T-cell (primary cell): ENCODE data around the gene CALML6. TPM values are rescaled to one million over a fixed set of nuclear protein-coding genes. Genes with fewer than 3 reads are reported as not detected.
"Not testable (repeated sequence)": the region's sequence is repeated elsewhere in the genome, so short reads cannot be mapped to it uniquely, and the experiment has no call there.

Experiments used
- ATAC-seq, 4 experiments: fragments of 200-7000 bp in 3 of 4; fragments of 150-1000 bp in 1 of 4; cut with Tn5 transposase; replicated peaks in 1 of 4; 1 replicate in 3 of 4; 2 replicates in 1 of 4; pipeline ENCODE4 v1.10.0; 2021; ENCODE audit warnings: moderate library complexity in 3 of 4, mild to moderate bottlenecking in 2 of 4, moderate number of reproducible peaks in 1 of 4
- CTCF ChIA-PET, 2 donors: fragments of 300-600 bp; sonication (Branson Sonifier 250); formaldehyde crosslinking; loops; one replicate each; lab custom pipeline; 2022; ENCODE audit warnings: antibody characterized with exemption in 2 of 2; lab: Charles Lee
- POLR2A ChIA-PET, 2 donors: fragments of 300-600 bp; sonication (Branson Sonifier 250); formaldehyde crosslinking; loops; one replicate each; lab custom pipeline; 2022; ENCODE audit warnings: antibody characterized with exemption in 2 of 2; lab: Charles Lee
- DNase-seq, 35 experiments: peaks; one replicate each; pipeline versions ENCODE4 v3.0.0 to v3.0.0-alpha.2; 2013 to 2023
- H3K27ac ChIP-seq: one replicate; pipeline ENCODE4 v1.5.1; 2013; ENCODE audit warnings: low read length
- H3K27me3 ChIP-seq, 2 experiments: replicated peaks in 1 of 2; 1 replicate in 1 of 2; 2 replicates in 1 of 2; pipeline versions ENCODE4 v1.6.1 to v1.7.0; 2013; ENCODE audit warnings: low read length in 1 of 2, mixed read lengths in 1 of 2; ENCODE audit not compliant: control insufficient read depth in 2 of 2, insufficient read depth in 2 of 2; ENCODE audit errors: extremely low read depth in 1 of 2
- H3K36me3 ChIP-seq, 2 donors: 1 replicate in 1 of 2; 2 replicates in 1 of 2; pipeline versions ENCODE4 v1.6.1 to v1.7.0; 2013; ENCODE audit warnings: low read length in 1 of 2; ENCODE audit not compliant: control insufficient read depth in 2 of 2, insufficient read depth in 1 of 2; ENCODE audit errors: extremely low read depth in 1 of 2
- H3K4me1 ChIP-seq, 2 experiments: 1 replicate in 1 of 2; 2 replicates in 1 of 2; pipeline versions ENCODE4 v1.6.1 to v1.7.0; 2013; ENCODE audit warnings: low read length in 2 of 2, mixed read lengths in 1 of 2; ENCODE audit not compliant: insufficient read depth in 2 of 2, control insufficient read depth in 1 of 2; ENCODE audit errors: extremely low read depth in 1 of 2
- H3K4me3 ChIP-seq, 2 donors: 1 replicate in 1 of 2; 2 replicates in 1 of 2; pipeline versions ENCODE4 v1.5.1 to v1.7.0; 2013; ENCODE audit warnings: mild to moderate bottlenecking in 2 of 2, low read length in 1 of 2, moderate library complexity in 1 of 2; ENCODE audit not compliant: control insufficient read depth in 1 of 2; ENCODE audit errors: extremely low read depth in 1 of 2
- H3K9me3 ChIP-seq: 2 replicates; pipeline ENCODE4 v1.7.0; 2013
- H3K27ac Mint-ChIP-seq, 2 donors: one replicate each; pipeline ENCODE4 v1.8.0; 2020 to 2021; ENCODE audit warnings: mild to moderate bottlenecking in 2 of 2, mixed read lengths in 2 of 2
- H3K27me3 Mint-ChIP-seq, 2 donors: one replicate each; pipeline ENCODE4 v1.8.0; 2021 to 2022; ENCODE audit warnings: mixed read lengths in 2 of 2
- H3K36me3 Mint-ChIP-seq: one replicate; pipeline ENCODE4 v1.8.0; 2021; ENCODE audit warnings: mixed read lengths
- H3K4me1 Mint-ChIP-seq, 3 donors: one replicate each; pipeline ENCODE4 v1.8.0; 2020 to 2022; ENCODE audit warnings: mixed read lengths in 3 of 3, mild to moderate bottlenecking in 1 of 3
- H3K4me3 Mint-ChIP-seq, 3 donors: one replicate each; pipeline ENCODE4 v1.8.0; 2020 to 2022; ENCODE audit warnings: mild to moderate bottlenecking in 3 of 3, mixed read lengths in 3 of 3, moderate library complexity in 3 of 3
- H3K9me3 Mint-ChIP-seq, 3 donors: one replicate each; pipeline ENCODE4 v1.8.0; 2020 to 2022; ENCODE audit warnings: mixed read lengths in 3 of 3
- WGBS: methylation state at CpG from one replicate; pipeline ENCODE4 v1.1.5; 2013; ENCODE audit warnings: missing lambda C conversion rate; ENCODE audit not compliant: insufficient coverage; 5-methylcytosine and 5-hydroxymethylcytosine counted together
- total RNA-seq, 35 experiments: library from RNA in 6 of 35; stranded (reverse) in 6 of 35; fragments of 120-200 nt in 1 of 35; gene quantifications; one replicate each; pipeline versions ENCODE4 v1.2.1 to v1.2.4 and lab custom pipeline; 2013 to 2026

Gene CALML6
- total RNA-seq, 5 donors from 2014 or later (not counting 1 experiment from before 2014, with no cell fraction given): 0.82 to 1.3 (median 1.1) TPM

- no peaks in the 10 kb centered on the region for H3K36me3 Mint-ChIP-seq
- H3K9me3 Mint-ChIP-seq: peaks cover 0 to 3% (median 0%) of the 10 kb centered on the region in 3 donors
- H3K9me3 ChIP-seq: no peaks in the 10 kb centered on the region
- no peaks in the 10 kb centered on the region for H3K4me1 ChIP-seq
- no peak overlapping the region for H3K27ac ChIP-seq
- CTCF ChIA-PET: no interaction called here
- WGBS: no CpG with 5 or more reads among the region's 10 CpGs
- no peak overlapping the region for H3K4me3 ChIP-seq
- no peak overlapping the region for H3K4me3 Mint-ChIP-seq
- no peaks in the 10 kb centered on the region for H3K27me3 Mint-ChIP-seq
- no peaks in the 10 kb centered on the region for H3K4me1 Mint-ChIP-seq
- H3K27ac Mint-ChIP-seq: no peak overlapping the region
- POLR2A ChIA-PET: no interaction called here
- H3K27me3 ChIP-seq: peaks cover 0 to 3% of the 10 kb centered on the region in 2 experiments
- no peak for DNase-seq
- no peaks in the 10 kb centered on the region for H3K36me3 ChIP-seq
- ATAC-seq: no peak
These were observed 14.1 kb downstream of the CALML6 start for GRCh38 chr1:1929102-1929638.

- Histone ChIP-seq H3K27ac (no peak overlapping the region), H3K9me3 (no peaks in the 10 kb centered on the region), H3K4me1 (no peaks in the 10 kb centered on the region), H3K36me3 (no peaks in the 10 kb centered on the region), H3K27me3 (peaks cover 0 to 3% of the 10 kb centered on the region in 2 experiments), H3K4me3 (no peak overlapping the region)
- Mint-ChIP-seq H3K27me3 (no peaks in the 10 kb centered on the region), H3K9me3 (peaks cover 0 to 6% (median 0%) of the 10 kb centered on the region in 3 donors), H3K27ac (no peak overlapping the region), H3K4me3 (no peak overlapping the region), H3K36me3 (no peaks in the 10 kb centered on the region), H3K4me1 (no peaks in the 10 kb centered on the region)
- DNase-seq (no peak), ATAC-seq (no peak)
- ChIA-PET CTCF (no interaction called here), POLR2A (no interaction called here)
- 89% methylated on average over 26 of the region's 38 CpGs for WGBS
These were observed 14.8 kb downstream of the CALML6 start for GRCh38 chr1:1929639-1930545.

GRCh38 chr1:1934848-1935247, 19.8 kb downstream of the CALML6 start:
- H3K9me3 Mint-ChIP-seq, H3K4me3 Mint-ChIP-seq, H3K4me3 ChIP-seq, H3K36me3 Mint-ChIP-seq, DNase-seq, H3K27ac ChIP-seq, H3K9me3 ChIP-seq, H3K27me3 Mint-ChIP-seq, H3K36me3 ChIP-seq, H3K4me1 ChIP-seq, H3K4me1 Mint-ChIP-seq, CTCF ChIA-PET, POLR2A ChIA-PET, H3K27ac Mint-ChIP-seq, ATAC-seq: not testable (repeated sequence)
- peaks cover 0 to 13% of the 10 kb centered on the region in 2 experiments for H3K27me3 ChIP-seq
- WGBS: 96% methylated on average over 15 of the region's 21 CpGs

GRCh38 chr1:1937061-1937460, 22.0 kb downstream of the CALML6 start:
- H3K36me3 Mint-ChIP-seq: no peaks in the 10 kb centered on the region
- Histone ChIP-seq H3K9me3 (no peaks in the 10 kb centered on the region), H3K4me1 (no peaks in the 10 kb centered on the region), H3K36me3 (no peaks in the 10 kb centered on the region), H3K27ac (no peak overlapping the region), H3K27me3 (peaks cover 0 to 21% of the 10 kb centered on the region in 2 experiments), H3K4me3 (no peak overlapping the region)
- POLR2A ChIA-PET: no interaction called here
- H3K4me3 Mint-ChIP-seq: no peak overlapping the region
- DNase-seq (no peak), ATAC-seq (no peak)
- peaks cover 0 to 4% of the 10 kb centered on the region in 2 donors for H3K27me3 Mint-ChIP-seq
- peaks cover 0 to 6% (median 0%) of the 10 kb centered on the region in 3 donors for H3K9me3 Mint-ChIP-seq
- no peak overlapping the region for H3K27ac Mint-ChIP-seq
- WGBS: 64% methylated on average over 13 of the region's 15 CpGs
- CTCF ChIA-PET: no interaction called here
- no peaks in the 10 kb centered on the region for H3K4me1 Mint-ChIP-seq

GRCh38 chr1:1937549-1938275, 22.7 kb downstream of the CALML6 start:
- Histone ChIP-seq H3K4me3 (no peak overlapping the region), H3K36me3 (no peaks in the 10 kb centered on the region), H3K27me3 (peaks cover 0 to 24% of the 10 kb centered on the region in 2 experiments), H3K27ac (no peak overlapping the region), H3K9me3 (no peaks in the 10 kb centered on the region), H3K4me1 (no peaks in the 10 kb centered on the region)
- ATAC-seq: no peak
- no peak overlapping the region for H3K4me3 Mint-ChIP-seq
- 83% methylated on average over 16 of the region's 16 CpGs for WGBS
- H3K27ac Mint-ChIP-seq: no peak overlapping the region
- CTCF ChIA-PET: no interaction called here
- peaks cover 0 to 4% of the 10 kb centered on the region in 2 donors for H3K27me3 Mint-ChIP-seq
- peaks cover 0 to 6% (median 0%) of the 10 kb centered on the region in 3 donors for H3K9me3 Mint-ChIP-seq
- POLR2A ChIA-PET: no interaction called here
- no peaks in the 10 kb centered on the region for H3K4me1 Mint-ChIP-seq
- no peak for DNase-seq
- H3K36me3 Mint-ChIP-seq: no peaks in the 10 kb centered on the region

GRCh38 chr1:1938276-1938573, 23.2 kb downstream of the CALML6 start:
- ATAC-seq (no peak), DNase-seq (no peak)
- peaks cover 0 to 4% of the 10 kb centered on the region in 2 donors for H3K27me3 Mint-ChIP-seq
- 65% methylated on average over 6 of the region's 6 CpGs for WGBS
- H3K4me1 Mint-ChIP-seq: no peaks in the 10 kb centered on the region
- H3K4me1 ChIP-seq: no peaks in the 10 kb centered on the region
- POLR2A ChIA-PET: no interaction called here
- no peaks in the 10 kb centered on the region for H3K36me3 ChIP-seq
- no peaks in the 10 kb centered on the region for H3K36me3 Mint-ChIP-seq
- CTCF ChIA-PET: no interaction called here
- H3K4me3 ChIP-seq: no peak overlapping the region
- no peaks in the 10 kb centered on the region for H3K9me3 ChIP-seq
- peaks cover 0 to 29% of the 10 kb centered on the region in 2 experiments for H3K27me3 ChIP-seq
- H3K27ac ChIP-seq: no peak overlapping the region
- H3K9me3 Mint-ChIP-seq: peaks cover 0 to 6% (median 0%) of the 10 kb centered on the region in 3 donors
- H3K4me3 Mint-ChIP-seq: no peak overlapping the region
- no peak overlapping the region for H3K27ac Mint-ChIP-seq
